Nephron progenitor cell (in vitro differentiated cells): ENCODE results near the gene DCHS2.

Source experiments
- DNase-seq: peaks from one replicate; pipeline ENCODE4 v3.0.0; 2021
- H3K27ac Mint-ChIP-seq: 2 replicates; pipeline ENCODE4 v1.8.0; 2021; ENCODE audit warnings: mild to moderate bottlenecking, moderate library complexity, mixed read lengths
- H3K27me3 Mint-ChIP-seq: 2 replicates; pipeline ENCODE4 v1.8.0; 2021; ENCODE audit warnings: mild to moderate bottlenecking, low read depth, mixed read lengths; ENCODE audit not compliant: poor library complexity
- H3K36me3 Mint-ChIP-seq: 2 replicates; pipeline ENCODE4 v1.8.0; 2021; ENCODE audit warnings: low read depth, mixed read lengths
- H3K4me1 Mint-ChIP-seq: 2 replicates; pipeline ENCODE4 v1.8.0; 2021; ENCODE audit warnings: mixed read lengths
- H3K4me3 Mint-ChIP-seq: 2 replicates; pipeline ENCODE4 v1.8.0; 2021; ENCODE audit warnings: mild to moderate bottlenecking, moderate library complexity, mixed read lengths
- H3K9me3 Mint-ChIP-seq: 2 replicates; pipeline ENCODE4 v1.8.0; 2021; ENCODE audit warnings: mild to moderate bottlenecking, moderate library complexity, mixed read lengths
- CTCF ChIP-seq: fragments of 200-600 bp; sonication (generic); IDR thresholded peaks from 2 replicates; pipeline ENCODE4 v1.5.0; 2021; ENCODE audit warnings: antibody characterized with exemption

Gene DCHS2

GRCh38 chr4:154491341-154492271 lies at the start of gene DCHS2:
TSS of gene DCHS2 (minus strand) at chr4:154491799. CDS start at chr4:154491355, 444 bp downstream.
- H3K36me3 Mint-ChIP-seq = no peaks in the 10 kb centered on the region
- TF ChIP-seq CTCF = no peak
- H3K9me3 Mint-ChIP-seq = peaks cover 12% of the 10 kb centered on the region
- peak within 1 kb of the TSS; percentile 87 for H3K4me3 Mint-ChIP-seq
- peaks cover 12% of the 10 kb centered on the region for H3K27me3 Mint-ChIP-seq
- H3K27ac Mint-ChIP-seq = no peak within 1 kb of the TSS
- peak; percentile 73 for DNase-seq
- H3K4me1 Mint-ChIP-seq = peaks cover 17% of the 10 kb centered on the region

GRCh38 chr4:154534296-154534695 lies 42.7 kb upstream of the DCHS2 start:
- no peaks in the 10 kb centered on the region for H3K27me3 Mint-ChIP-seq
- H3K9me3 Mint-ChIP-seq = no peaks in the 10 kb centered on the region
- H3K27ac Mint-ChIP-seq = no peak overlapping the region
- no peak overlapping the region for H3K4me3 Mint-ChIP-seq
- no peaks in the 10 kb centered on the region for H3K4me1 Mint-ChIP-seq
- no peak for DNase-seq
- H3K36me3 Mint-ChIP-seq = peaks cover 11% of the 10 kb centered on the region
- TF ChIP-seq CTCF = no peak

- no peak overlapping the region for H3K4me3 Mint-ChIP-seq
- no peaks in the 10 kb centered on the region for H3K4me1 Mint-ChIP-seq
- H3K27ac Mint-ChIP-seq = no peak overlapping the region
- no peaks in the 10 kb centered on the region for H3K9me3 Mint-ChIP-seq
- H3K27me3 Mint-ChIP-seq = peaks cover 7% of the 10 kb centered on the region
- no peaks in the 10 kb centered on the region for H3K36me3 Mint-ChIP-seq
- TF ChIP-seq CTCF = no peak
- no peak for DNase-seq
Observed at GRCh38 chr4:154529728-154530519, 38.3 kb upstream of the DCHS2 start.

GRCh38 chr4:154528869-154529268 lies 37.3 kb upstream of the DCHS2 start:
- peaks cover 7% of the 10 kb centered on the region for H3K27me3 Mint-ChIP-seq
- no peaks in the 10 kb centered on the region for H3K9me3 Mint-ChIP-seq
- H3K36me3 Mint-ChIP-seq = no peaks in the 10 kb centered on the region
- H3K4me1 Mint-ChIP-seq = no peaks in the 10 kb centered on the region
- no peak for TF ChIP-seq CTCF
- no peak overlapping the region for H3K4me3 Mint-ChIP-seq
- H3K27ac Mint-ChIP-seq = no peak overlapping the region
- no peak for DNase-seq

- Mint-ChIP-seq H3K4me1 (no peaks in the 10 kb centered on the region), H3K9me3 (no peaks in the 10 kb centered on the region), H3K27ac (no peak overlapping the region), H3K4me3 (no peak overlapping the region), H3K36me3 (no peaks in the 10 kb centered on the region), H3K27me3 (peaks cover 7% of the 10 kb centered on the region)
- DNase-seq = no peak
- TF ChIP-seq CTCF = no peak
Observed at GRCh38 chr4:154527308-154527707, 35.7 kb upstream of the DCHS2 start.
